HG03196 (cell line): Measurements from ENCODE around the gene BCL2L11.
"Not testable (repeated sequence)": the region's sequence is repeated elsewhere in the genome, so short reads cannot be mapped to it uniquely, and the experiment has no call there.

Experiments used
- ATAC-seq: cut with Tn5 transposase; IDR thresholded peaks from one replicate; pipeline ENCODE4 v1.9.1; 2021; ENCODE audit not compliant: unreplicated experiment

Gene BCL2L11, protein sequence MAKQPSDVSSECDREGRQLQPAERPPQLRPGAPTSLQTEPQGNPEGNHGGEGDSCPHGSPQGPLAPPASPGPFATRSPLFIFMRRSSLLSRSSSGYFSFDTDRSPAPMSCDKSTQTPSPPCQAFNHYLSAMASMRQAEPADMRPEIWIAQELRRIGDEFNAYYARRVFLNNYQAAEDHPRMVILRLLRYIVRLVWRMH

GRCh38 chr2:111120253-111121027 is at the start of gene BCL2L11:
Gene BCL2L11, plus strand, starts transcription at chr2:111120914. Its CDS starts 2,832 bp downstream, at chr2:111123746.
- ATAC-seq: peak; percentile 58

DNA sequence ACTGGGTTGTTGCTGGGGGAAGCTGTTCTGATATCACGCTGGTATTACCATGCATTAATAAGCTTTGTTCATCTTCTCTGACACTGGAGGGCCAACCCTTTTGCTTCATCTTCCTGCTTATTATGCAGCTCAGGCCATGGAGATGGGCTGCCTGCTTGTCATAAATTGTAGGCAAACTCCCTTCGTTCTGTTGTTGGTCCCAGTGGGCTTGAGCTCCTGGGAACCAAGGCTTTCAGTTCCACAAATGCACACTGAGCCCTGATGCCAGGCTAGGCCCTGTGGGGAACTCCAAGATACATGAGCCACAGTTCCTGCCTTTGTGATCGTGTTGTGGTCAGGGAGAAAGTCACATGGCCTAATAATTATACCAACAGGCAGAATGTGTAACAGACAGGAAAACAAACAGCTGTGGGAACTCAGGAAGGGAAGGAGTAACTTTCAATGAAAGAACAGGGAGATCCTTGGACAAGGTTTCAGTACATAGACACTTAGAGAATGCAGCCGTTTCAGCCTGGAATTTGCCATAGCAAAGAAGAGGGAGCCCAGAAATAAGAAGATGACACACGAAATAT is 49.0 kb upstream of the BCL2L11 start:
- no peak for ATAC-seq

DNA sequence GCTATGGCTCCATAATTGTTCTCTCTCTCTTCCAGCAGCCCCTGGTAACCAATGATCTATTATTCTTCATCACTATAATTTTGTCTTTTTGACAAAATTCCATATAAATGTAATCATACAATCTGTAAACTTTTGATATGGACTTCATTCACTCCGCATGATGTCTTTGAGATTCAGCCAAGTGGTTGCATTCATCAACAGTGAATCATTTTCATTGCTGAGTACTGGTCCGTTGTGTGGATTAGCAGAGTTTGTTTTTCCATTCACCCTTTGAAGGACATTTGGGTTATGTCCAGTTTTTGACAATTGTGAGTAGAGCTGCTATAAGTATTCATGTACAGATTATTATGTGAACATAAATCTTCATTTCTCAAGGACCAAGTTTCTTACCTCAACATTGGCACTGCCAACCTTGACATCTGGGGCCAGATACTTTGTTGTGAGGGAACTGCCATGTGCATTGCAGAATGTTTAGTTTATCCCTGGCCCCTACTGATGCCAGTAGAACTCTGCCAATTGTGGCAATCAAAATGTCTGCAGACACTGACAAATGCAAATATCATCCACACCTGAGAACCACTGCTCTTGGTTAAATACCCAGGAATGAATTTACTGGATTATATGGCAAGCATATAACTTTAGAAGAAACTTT is 48.4 kb upstream of the BCL2L11 start:
- ATAC-seq: no peak

- ATAC-seq: not testable (repeated sequence)
Observed at GRCh38 chr2:111082659-111083058, 38.1 kb upstream of the BCL2L11 start.

- ATAC-seq: no peak
Observed at GRCh38 chr2:111091811-111092211, 28.9 kb upstream of the BCL2L11 start.

- no peak for ATAC-seq
Observed at GRCh38 chr2:111094691-111095090, 26.0 kb upstream of the BCL2L11 start.

DNA sequence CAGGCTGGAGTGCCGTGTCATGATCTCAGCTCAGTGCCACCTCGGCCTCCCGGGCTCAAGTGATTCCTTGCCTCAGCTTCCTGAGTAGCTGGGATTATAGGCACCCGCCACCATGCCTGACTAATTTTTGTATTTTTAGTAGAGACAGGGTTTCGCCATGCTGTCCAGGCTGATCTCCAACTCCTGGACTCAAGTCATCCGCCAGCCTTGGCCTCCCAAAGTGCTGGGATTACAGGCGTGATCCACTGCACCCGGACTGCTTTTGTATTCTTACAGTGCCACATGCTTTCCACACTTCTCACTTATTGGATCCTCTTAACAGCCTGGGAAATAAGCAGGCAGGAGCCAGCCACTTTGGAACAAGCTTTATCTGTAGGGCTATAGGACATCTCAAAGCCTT is 25.3 kb upstream of the BCL2L11 start:
- no peak for ATAC-seq

DNA sequence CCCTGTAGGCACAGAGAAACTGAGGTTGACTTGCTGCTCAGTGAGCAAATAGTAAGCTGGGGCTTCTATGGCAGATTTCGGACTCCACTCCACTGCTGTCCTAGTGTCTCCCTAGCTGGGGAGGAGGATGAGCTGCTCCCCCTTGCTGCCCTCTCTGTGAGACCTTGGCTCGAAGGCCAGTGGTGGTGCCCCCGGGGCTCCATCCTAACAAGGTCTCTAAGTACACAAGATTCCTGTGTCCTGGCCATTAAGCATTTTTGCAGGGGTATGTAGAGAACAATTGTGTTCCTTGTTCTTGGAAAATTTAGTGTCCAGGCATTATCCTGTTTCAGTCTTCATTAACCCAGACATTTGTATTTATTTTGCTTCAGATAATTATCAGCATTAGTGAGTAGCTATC is 21.3 kb upstream of the BCL2L11 start:
- ATAC-seq: no peak

- peak; percentile 22 for ATAC-seq
Observed at GRCh38 chr2:111100087-111100764, 20.5 kb upstream of the BCL2L11 start.

GRCh38 chr2:111100765-111101162 is 19.9 kb upstream of the BCL2L11 start:
- ATAC-seq: peak; percentile 90

DNA sequence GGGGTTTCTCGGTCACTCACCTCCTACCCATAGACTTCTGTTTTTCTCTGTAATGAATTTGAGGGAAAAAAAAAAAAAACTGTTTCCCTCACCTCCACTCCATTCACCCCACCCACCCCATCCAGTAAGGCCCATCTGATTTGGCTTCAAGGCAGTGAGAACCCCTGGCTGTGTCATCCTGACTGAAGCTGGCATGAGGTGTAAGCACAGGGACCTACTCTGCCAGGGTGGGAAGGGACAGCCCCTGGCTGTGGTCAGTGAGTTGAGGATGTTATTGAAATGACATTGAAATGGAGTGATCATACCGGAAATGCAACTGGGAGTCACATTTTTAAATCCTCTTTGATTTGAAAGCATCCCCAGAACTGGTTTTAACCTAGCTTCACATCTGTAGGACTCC is 19.1 kb upstream of the BCL2L11 start:
- no peak for ATAC-seq

DNA sequence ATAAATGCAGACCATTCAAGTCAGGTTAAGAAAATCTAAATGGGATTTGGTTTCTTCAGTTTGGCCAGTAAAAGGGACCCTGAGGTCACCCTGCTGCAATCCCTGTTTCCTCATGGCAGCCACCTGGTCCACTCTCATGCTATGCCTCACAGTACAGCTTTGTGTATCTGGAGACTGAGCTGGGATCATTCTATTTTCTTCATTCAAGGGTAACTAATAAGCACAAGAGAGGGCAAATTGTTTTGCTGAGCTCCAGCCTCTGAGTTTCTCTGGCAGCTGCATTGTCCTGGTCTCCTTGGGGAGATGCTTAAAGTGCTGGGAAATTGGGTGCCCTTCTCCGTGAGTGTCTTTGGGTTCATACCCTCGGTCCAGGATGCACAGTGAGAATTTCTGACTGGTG is 18.5 kb upstream of the BCL2L11 start:
- no peak for ATAC-seq

DNA sequence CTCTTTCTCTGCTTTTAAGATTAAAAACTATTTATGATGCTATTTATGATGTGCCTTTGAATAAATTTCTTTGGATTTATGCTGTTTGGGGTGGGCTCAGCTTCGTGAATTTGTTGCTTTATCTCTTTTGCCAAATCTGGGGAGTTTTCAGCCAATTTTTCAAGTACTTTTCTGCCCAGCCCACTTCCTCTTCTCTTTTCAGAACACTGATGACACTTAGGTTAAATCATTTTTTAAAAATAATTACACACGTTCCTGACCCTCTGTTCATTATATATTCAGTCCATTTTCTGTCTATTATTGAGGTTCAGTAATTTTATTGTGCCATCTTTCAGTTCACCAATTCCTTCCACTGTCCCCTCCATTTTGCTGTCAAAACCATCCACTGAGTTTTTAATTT is 14.8 kb upstream of the BCL2L11 start:
- ATAC-seq: no peak

DNA sequence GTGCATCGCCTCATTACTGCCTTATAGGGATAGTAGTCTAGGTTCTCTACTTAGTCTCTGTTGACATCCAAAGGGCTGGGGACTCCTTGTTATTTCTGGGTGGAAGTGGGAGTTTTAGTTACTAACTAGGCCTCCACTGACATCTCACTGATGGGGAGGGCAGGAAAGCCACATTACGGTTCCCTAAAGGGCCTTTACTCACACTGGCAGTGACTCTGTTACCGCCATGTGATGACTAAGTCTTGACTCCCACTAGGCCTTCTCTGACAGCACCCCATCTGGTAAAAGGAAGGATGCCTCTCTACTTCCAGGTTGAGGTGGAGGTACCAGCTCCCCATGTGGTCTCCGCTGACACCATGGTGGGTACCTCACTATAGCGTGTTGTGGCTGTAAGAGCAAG is 14.0 kb upstream of the BCL2L11 start:
- ATAC-seq: no peak

GRCh38 chr2:111108745-111109271 is 11.9 kb upstream of the BCL2L11 start:
- no peak for ATAC-seq

GRCh38 chr2:111111101-111111755 is 9.5 kb upstream of the BCL2L11 start:
- no peak for ATAC-seq

DNA sequence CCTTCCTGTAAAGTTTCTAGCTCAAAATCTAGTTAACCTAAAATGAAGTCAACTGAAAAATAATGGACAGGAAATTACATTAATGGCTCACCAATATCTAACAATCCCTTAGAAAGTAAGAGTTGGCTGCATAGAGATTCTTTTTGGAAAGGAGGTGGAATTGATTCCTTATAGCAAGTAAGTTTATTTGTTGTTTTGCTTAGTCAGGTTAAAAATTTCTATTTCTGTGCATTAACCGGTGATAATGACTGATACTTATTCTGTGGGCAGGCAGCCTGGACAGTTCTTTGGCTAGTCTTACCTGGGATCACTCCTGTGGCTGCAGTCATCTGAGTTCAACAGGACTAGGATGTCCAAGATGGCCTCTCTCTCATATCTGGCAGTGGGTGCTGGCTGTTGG is 6.9 kb upstream of the BCL2L11 start:
- ATAC-seq: no peak

GRCh38 chr2:111116011-111116746 is 4.5 kb upstream of the BCL2L11 start:
- ATAC-seq: no peak

- ATAC-seq: no peak
Observed at GRCh38 chr2:111116843-111117597, 3.7 kb upstream of the BCL2L11 start.
